ENCODE measurements around the gene DONSON. TPM values are rescaled to one million over a fixed set of nuclear protein-coding genes. Genes with fewer than 3 reads are reported as not detected.

The DONSON gene
- total RNA-seq, 4 donors from 2014 or later, result 4.2 to 13.3 (median 6.7) TPM

GRCh38 chr21:33552999-33553598 lies 35.4 kb downstream of the DONSON start:
- H3K36me3 ChIP-seq, result peaks cover 70 to 72% of the 10 kb centered on the region in 2 donors
- TF ChIP-seq CTCF (IDR thresholded peaks at IDR 0.05), result no peak
- TF ChIP-seq POLR2A (IDR thresholded peaks at IDR 0.05), result no peak

GRCh38 chr21:33552093-33552998 lies 36.1 kb downstream of the DONSON start:
- no peak overlapping the region for H3K27ac ChIP-seq
- H3K4me3 ChIP-seq (replicated peaks in 1 of 3), result no peak overlapping the region
- DNase-seq, result no peak
- H3K36me3 ChIP-seq, result peaks cover 64 to 67% of the 10 kb centered on the region in 2 donors
- H3K9me3 ChIP-seq, result no peaks in the 10 kb centered on the region
- intact Hi-C loops (cut with DNase I), result no loop called here
- 96 to 97% methylated on average over 23 to 24 of the region's 24 CpGs for WGBS, 2 donors
- no peak for TF ChIP-seq CTCF (IDR thresholded peaks at IDR 0.05)
- no peak for TF ChIP-seq POLR2A (IDR thresholded peaks at IDR 0.05)
- peaks cover 5 to 14% of the 10 kb centered on the region in 2 donors for H3K4me1 ChIP-seq
- H3K27me3 ChIP-seq, result no peaks in the 10 kb centered on the region

More at GRCh38 chr21:33552999-33553598, 35.4 kb downstream of the DONSON start:
- WGBS, 2 donors, result 94 to 96% methylated on average over 7 to 11 of the region's 12 CpGs
- Histone ChIP-seq H3K27me3 (no peaks in the 10 kb centered on the region), H3K27ac (no peak overlapping the region), H3K4me3 (replicated peaks in 1 of 3) (no peak overlapping the region), H3K4me1 (peaks cover 5 to 14% of the 10 kb centered on the region in 2 donors), H3K9me3 (no peaks in the 10 kb centered on the region)
- intact Hi-C loops (cut with DNase I), result no loop called here
- no peak for DNase-seq

GRCh38 chr21:33551664-33552063 lies 36.8 kb downstream of the DONSON start:
- no peak for DNase-seq
- no peak for TF ChIP-seq CTCF (IDR thresholded peaks at IDR 0.05)
- Histone ChIP-seq H3K9me3 (no peaks in the 10 kb centered on the region), H3K36me3 (peaks cover 61 to 71% of the 10 kb centered on the region in 2 donors), H3K27me3 (no peaks in the 10 kb centered on the region), H3K4me3 (replicated peaks in 1 of 3) (no peak overlapping the region), H3K27ac (no peak overlapping the region), H3K4me1 (peaks cover 5 to 13% of the 10 kb centered on the region in 2 donors)
- intact Hi-C loops (cut with DNase I), result no loop called here
- 100% methylated on average over 1 to 2 of the region's 2 CpGs for WGBS, 2 donors

GRCh38 chr21:33550772-33551660 lies 37.5 kb downstream of the DONSON start:
- H3K4me3 ChIP-seq (replicated peaks in 1 of 3), result no peak overlapping the region
- H3K4me1 ChIP-seq, result peaks cover 5 to 10% of the 10 kb centered on the region in 2 donors
- whole genome bisulfite sequencing, 2 donors, result 95 to 97% methylated on average over 10 to 16 of the region's 23 CpGs
- H3K27ac ChIP-seq, result no peak overlapping the region
- H3K27me3 ChIP-seq, result no peaks in the 10 kb centered on the region
- no peak for DNase-seq
- H3K9me3 ChIP-seq, result no peaks in the 10 kb centered on the region
- intact Hi-C loops (cut with DNase I), result no loop called here
- peaks cover 61 to 72% of the 10 kb centered on the region in 2 donors for H3K36me3 ChIP-seq
- no peak for TF ChIP-seq POLR2A (IDR thresholded peaks at IDR 0.05)
- TF ChIP-seq CTCF (IDR thresholded peaks at IDR 0.05), result no peak

Measured in thyroid gland (tissue), 4 donors.